Spleen (tissue), 11 donors: Measurements from ENCODE around the gene TRUB1. TPM values are rescaled to one million over a fixed set of nuclear protein-coding genes. Genes with fewer than 3 reads are reported as not detected.

ENCODE experiments used
- DNase-seq: peaks from one replicate; pipeline ENCODE4 v3.0.0-alpha.2; 2020
- H3K27ac ChIP-seq, 8 donors: fragments of 200-600 bp; sonication (generic) in 7 of 8; 1 replicate in 4 of 8; 2 replicates in 4 of 8; pipeline versions ENCODE4 v1.5.0 to v1.8.0; 2016 to 2021; ENCODE audit warnings: inconsistent platforms in 4 of 8, mild to moderate bottlenecking in 4 of 8, moderate library complexity in 1 of 8
- H3K27me3 ChIP-seq, 7 donors: fragments of 200-600 bp; sonication (generic) in 6 of 7; replicated peaks in 1 of 7; 1 replicate in 4 of 7; 2 replicates in 3 of 7; pipeline versions ENCODE4 v1.5.0 to v1.8.0; 2016 to 2021; ENCODE audit warnings: inconsistent platforms in 3 of 7, mild to moderate bottlenecking in 1 of 7
- H3K36me3 ChIP-seq, 6 donors: fragments of 200-600 bp; sonication (generic) in 5 of 6; 1 replicate in 4 of 6; 2 replicates in 2 of 6; pipeline versions ENCODE4 v1.5.0 to v1.8.0; 2016 to 2021; ENCODE audit warnings: inconsistent platforms in 2 of 6
- H3K4me1 ChIP-seq, 6 donors: fragments of 200-600 bp; sonication (generic) in 5 of 6; 1 replicate in 3 of 6; 2 replicates in 3 of 6; pipeline versions ENCODE4 v1.5.0 to v1.8.0; 2016 to 2021; ENCODE audit warnings: inconsistent platforms in 3 of 6
- H3K4me3 ChIP-seq, 8 donors: fragments of 200-600 bp; sonication (generic) in 7 of 8; 1 replicate in 4 of 8; 2 replicates in 4 of 8; pipeline versions ENCODE4 v1.5.0 to v1.8.0; 2016 to 2021; ENCODE audit warnings: inconsistent platforms in 4 of 8, mild to moderate bottlenecking in 4 of 8, moderate library complexity in 2 of 8
- H3K9me3 ChIP-seq, 8 donors: fragments of 200-600 bp; sonication (generic) in 7 of 8; 1 replicate in 4 of 8; 2 replicates in 4 of 8; pipeline versions ENCODE4 v1.5.0 to v1.8.0; 2016 to 2021; ENCODE audit warnings: inconsistent platforms in 4 of 8
- POLR2A ChIP-seq, 3 donors: fragments of 450-650 bp; IDR thresholded peaks; one replicate each; pipeline ENCODE4 v1.5.1; 2017; ENCODE audit warnings: antibody characterized with exemption in 3 of 3, mild to moderate bottlenecking in 1 of 3
- POLR2AphosphoS5 ChIP-seq, 3 donors: sonication (generic); formaldehyde crosslinking; IDR thresholded peaks; one replicate each; pipeline ENCODE4 v1.5.1; 2017; ENCODE audit warnings: antibody characterized with exemption in 3 of 3
- WGBS, 5 donors: extraction: QIAGEN DNeasy Blood & Tissue Kit in 3 of 5; methylation state at CpG; one replicate each; pipeline versions ENCODE4 v1.1.5 to v1.1.7; 2013 to 2018; 5-methylcytosine and 5-hydroxymethylcytosine counted together
- intact Hi-C: fragments of 100-400 bp; cut with DNase I; formaldehyde crosslinking; loops from one replicate; pipeline ENCODE4 v1.15.0; 2023; ENCODE audit warnings: low total_unique reads
- polyA plus RNA-seq, 3 donors: library from polyadenylated mRNA; stranded (reverse); fragments of 200-250 nt; gene quantifications; one replicate each; pipeline ENCODE4 v1.2.1, GENCODE V29; 2013
- total RNA-seq, 7 donors: library from RNA; depleted of rRNA in 3 of 7; stranded (reverse); fragments of >200 nt in 3 of 7; fragmentation: NEBNext Ultra II Directional in 4 of 7; extraction: Animal tissue kit (Norgen Biotek cat#: 25700) in 4 of 7; gene quantifications; one replicate each; pipeline versions ENCODE4 v1.1.0 to v1.2.1, GENCODE V29; 2016 to 2021
- TF ChIP-seq, protein P1 (sequence below), 11 experiments: fragments of 200-600 bp in 7 of 11; fragments of 450-650 bp in 4 of 11; sonication (generic) in 4 of 11; IDR thresholded peaks in 8 of 11; conservative IDR thresholded peaks in 3 of 11; 1 replicate in 7 of 11; 2 replicates in 4 of 11; pipeline versions ENCODE4 v1.4.0 to v1.8.0; 2016 to 2021; ENCODE audit warnings: antibody characterized with exemption in 11 of 11, inconsistent platforms in 4 of 11, mild to moderate bottlenecking in 1 of 11
- donor health status: healthy with polysubstance abuse.
- donor health status: DM: no; HTN: no; CAD: no; lungs with moderate emphysema.
- donor health status: DM: no; HTN: no; CAD: no.
- donor health status: Bipolar disorder and iron deficiency.
- donor health status: healthy.
- donor health status: DM: no; HTN: no; CAD: no.
- donor health status: DM: yes; HTN: yes; CAD: no.

Gene TRUB1
- total and polyA plus RNA-seq, 10 donors, result 4.8 to 22.8 (median 12.8) TPM

DNA sequence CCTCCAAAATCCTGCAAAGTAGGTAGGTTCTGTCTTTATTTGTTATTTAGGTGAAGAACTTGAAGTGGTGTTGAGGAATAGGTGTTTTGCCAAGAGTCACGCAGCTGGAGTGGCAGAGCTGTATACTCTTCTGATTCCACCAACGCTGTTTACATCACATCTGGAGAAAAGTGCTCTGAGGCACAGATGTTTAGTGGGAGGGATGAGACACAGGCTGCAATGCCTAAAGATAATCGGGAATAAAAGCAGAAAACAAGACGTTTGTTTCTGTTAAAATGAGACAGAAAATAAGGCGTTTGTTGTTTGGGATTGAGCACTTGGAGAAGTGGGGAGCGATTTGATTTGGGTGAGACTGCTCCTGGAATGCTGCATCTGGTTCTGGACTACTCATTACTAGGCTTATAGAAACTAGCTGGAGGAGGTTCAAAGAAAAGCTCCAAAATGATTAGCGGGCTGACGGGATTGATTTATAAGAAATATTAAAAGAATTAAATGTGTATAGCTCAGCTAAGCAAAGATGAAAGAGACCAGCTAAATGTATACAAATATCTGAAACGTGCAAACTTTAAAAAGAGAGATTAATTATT is 54.3 kb downstream of the TRUB1 start:
- Histone ChIP-seq H3K4me3 (no peak overlapping the region), H3K4me1 (no peaks in the 10 kb centered on the region), H3K27me3 (no peaks in the 10 kb centered on the region), H3K27ac (no peak overlapping the region), H3K9me3 (peaks cover 0 to under 1% (median 0%) of the 10 kb centered on the region in 8 donors), H3K36me3 (peaks cover 0 to 20% (median 0%) of the 10 kb centered on the region in 6 donors)
- TF ChIP-seq, protein P1, sequence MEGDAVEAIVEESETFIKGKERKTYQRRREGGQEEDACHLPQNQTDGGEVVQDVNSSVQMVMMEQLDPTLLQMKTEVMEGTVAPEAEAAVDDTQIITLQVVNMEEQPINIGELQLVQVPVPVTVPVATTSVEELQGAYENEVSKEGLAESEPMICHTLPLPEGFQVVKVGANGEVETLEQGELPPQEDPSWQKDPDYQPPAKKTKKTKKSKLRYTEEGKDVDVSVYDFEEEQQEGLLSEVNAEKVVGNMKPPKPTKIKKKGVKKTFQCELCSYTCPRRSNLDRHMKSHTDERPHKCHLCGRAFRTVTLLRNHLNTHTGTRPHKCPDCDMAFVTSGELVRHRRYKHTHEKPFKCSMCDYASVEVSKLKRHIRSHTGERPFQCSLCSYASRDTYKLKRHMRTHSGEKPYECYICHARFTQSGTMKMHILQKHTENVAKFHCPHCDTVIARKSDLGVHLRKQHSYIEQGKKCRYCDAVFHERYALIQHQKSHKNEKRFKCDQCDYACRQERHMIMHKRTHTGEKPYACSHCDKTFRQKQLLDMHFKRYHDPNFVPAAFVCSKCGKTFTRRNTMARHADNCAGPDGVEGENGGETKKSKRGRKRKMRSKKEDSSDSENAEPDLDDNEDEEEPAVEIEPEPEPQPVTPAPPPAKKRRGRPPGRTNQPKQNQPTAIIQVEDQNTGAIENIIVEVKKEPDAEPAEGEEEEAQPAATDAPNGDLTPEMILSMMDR (IDR thresholded peaks at IDR 0.05 in 8 of 11, conservative IDR thresholded peaks at IDR 0.05 in 3 of 11), result no peak
- TF ChIP-seq POLR2A (IDR thresholded peaks at IDR 0.05) (no peak), POLR2AphosphoS5 (IDR thresholded peaks at IDR 0.05) (no peak)
- no peak for DNase-seq
- intact Hi-C loops, result no loop called here
- WGBS, 5 donors, result 91 to 96% (median 94%) methylated on average over 9 of the region's 9 CpGs

DNA sequence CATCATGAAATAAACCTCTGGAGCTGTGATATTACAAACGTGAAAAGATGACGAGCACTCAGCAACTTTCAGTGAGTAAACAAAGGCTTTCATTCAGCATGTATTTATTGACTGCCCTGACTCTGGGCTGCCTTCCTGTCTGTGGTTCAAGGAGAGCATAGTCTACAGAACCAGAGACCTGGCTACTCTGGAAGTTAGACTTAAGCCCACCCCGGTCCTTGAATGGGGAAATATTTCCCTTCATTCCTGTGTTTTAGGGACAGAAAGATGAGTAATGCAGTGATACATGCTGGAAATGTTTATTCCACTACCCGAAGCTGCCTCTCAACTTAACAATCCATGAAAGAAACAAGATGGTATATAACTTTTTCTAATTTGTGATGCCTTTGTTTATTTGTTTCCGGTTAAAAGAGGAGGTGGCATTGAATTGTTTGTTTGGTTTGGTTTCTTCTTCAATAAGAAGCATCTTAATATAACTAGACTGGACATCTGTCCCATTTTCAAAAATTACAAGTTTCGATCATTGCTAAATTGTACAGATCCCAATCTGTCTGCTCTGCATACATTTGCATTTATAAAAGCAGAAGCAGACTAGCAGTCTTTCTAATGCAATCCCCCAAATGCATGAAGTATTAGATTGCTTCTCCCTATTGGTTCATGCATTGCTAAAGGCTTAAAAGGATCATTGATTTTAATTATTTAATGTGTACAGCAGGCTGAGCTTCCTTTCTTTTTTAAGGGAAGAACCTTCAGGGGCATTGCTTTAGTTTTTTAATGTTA is 57.7 kb downstream of the TRUB1 start:
- no peaks in the 10 kb centered on the region for H3K27me3 ChIP-seq
- DNase-seq, result no peak
- peaks cover 0 to 15% (median 0%) of the 10 kb centered on the region in 6 donors for H3K36me3 ChIP-seq
- WGBS, 5 donors, result 91 to 95% (median 92%) methylated on average over 6 of the region's 6 CpGs
- intact Hi-C loops, result no loop called here
- no peaks in the 10 kb centered on the region for H3K9me3 ChIP-seq
- H3K27ac ChIP-seq, result no peak overlapping the region
- no peak for TF ChIP-seq POLR2A (IDR thresholded peaks at IDR 0.05)
- TF ChIP-seq, protein P1 (IDR thresholded peaks at IDR 0.05 in 8 of 11, conservative IDR thresholded peaks at IDR 0.05 in 3 of 11), result no peak
- no peak for TF ChIP-seq POLR2AphosphoS5 (IDR thresholded peaks at IDR 0.05)
- H3K4me3 ChIP-seq, result no peak overlapping the region
- H3K4me1 ChIP-seq, result no peaks in the 10 kb centered on the region

DNA sequence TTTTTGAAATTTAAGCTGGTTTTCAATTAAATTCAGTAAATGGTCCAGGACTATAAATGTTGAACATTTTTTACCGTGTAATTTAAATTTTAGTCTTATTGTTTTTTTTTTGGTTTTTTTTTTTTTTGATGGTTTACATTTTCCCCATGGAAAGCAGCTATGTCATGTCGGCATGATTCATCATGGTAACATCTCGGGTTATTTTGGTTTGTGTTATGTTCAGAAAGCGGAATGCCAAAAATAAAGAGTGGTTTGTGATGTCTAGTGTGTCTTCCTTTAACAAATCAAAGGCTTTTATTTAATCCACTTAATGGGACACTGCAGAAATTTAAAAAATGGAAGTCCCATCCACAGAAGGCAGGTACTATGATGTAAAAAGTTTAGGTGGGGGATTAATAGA is 58.5 kb downstream of the TRUB1 start:
- DNase-seq, result no peak
- H3K4me3 ChIP-seq, result no peak overlapping the region
- no peak overlapping the region for H3K27ac ChIP-seq
- 94 to 98% (median 95%) methylated on average over 4 of the region's 4 CpGs for WGBS, 5 donors
- peaks cover 0 to 15% (median 0%) of the 10 kb centered on the region in 6 donors for H3K36me3 ChIP-seq
- H3K4me1 ChIP-seq, result peaks cover 0 to 7% (median 0%) of the 10 kb centered on the region in 6 donors
- H3K9me3 ChIP-seq, result no peaks in the 10 kb centered on the region
- intact Hi-C loops, result no loop called here
- no peaks in the 10 kb centered on the region for H3K27me3 ChIP-seq
- TF ChIP-seq, protein P1 (IDR thresholded peaks at IDR 0.05 in 8 of 11, conservative IDR thresholded peaks at IDR 0.05 in 3 of 11), result no peak
- TF ChIP-seq POLR2A (IDR thresholded peaks at IDR 0.05) (no peak), POLR2AphosphoS5 (IDR thresholded peaks at IDR 0.05) (no peak)

DNA sequence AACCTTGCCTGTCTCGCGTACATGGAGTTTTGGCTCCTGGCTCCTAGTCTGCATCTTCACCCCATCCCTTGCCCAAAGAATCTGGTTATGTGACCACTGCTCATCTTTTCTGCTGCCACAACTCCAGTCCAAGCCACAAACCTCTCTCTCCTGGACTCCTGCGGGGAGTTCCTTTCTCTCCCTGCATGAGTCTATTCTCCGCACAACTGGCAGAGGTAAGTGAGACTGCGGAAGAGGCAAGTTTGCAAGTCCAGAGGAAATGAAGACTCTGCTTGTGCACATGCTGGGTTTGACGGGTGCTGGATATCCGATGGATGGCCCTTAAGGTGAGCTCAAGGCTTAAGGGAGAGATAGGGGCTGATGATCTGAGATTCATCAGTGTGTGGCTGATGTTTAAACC is 61.0 kb downstream of the TRUB1 start:
- intact Hi-C loops, result no loop called here
- Histone ChIP-seq H3K27ac (no peak overlapping the region), H3K36me3 (peaks cover 0 to 15% (median 0%) of the 10 kb centered on the region in 6 donors), H3K27me3 (no peaks in the 10 kb centered on the region), H3K4me3 (no peak overlapping the region), H3K4me1 (peaks cover 0 to 10% (median 4%) of the 10 kb centered on the region in 6 donors), H3K9me3 (no peaks in the 10 kb centered on the region)
- TF ChIP-seq, protein P1 (IDR thresholded peaks at IDR 0.05 in 8 of 11, conservative IDR thresholded peaks at IDR 0.05 in 3 of 11), result no peak
- no peak for DNase-seq
- 95 to 98% (median 98%) methylated on average over 7 of the region's 7 CpGs for WGBS, 5 donors
